GM12891 (cell line): ENCODE data around the gene CTF1.

ENCODE experiments used
- PAX5 ChIP-seq: IDR thresholded peaks from 2 replicates; pipeline ENCODE4 v1.6.1; 2011; ENCODE audit warnings: low read length, moderate library complexity, mild to moderate bottlenecking; ENCODE audit not compliant: insufficient read depth, severe bottlenecking
- POLR2A ChIP-seq: IDR thresholded peaks from 2 replicates; pipeline ENCODE4 v1.6.1; 2011; ENCODE audit warnings: low read depth, low read length, control low read depth
- POLR2AphosphoS5 ChIP-seq: IDR thresholded peaks from 2 replicates; pipeline ENCODE4 v1.6.1; 2011; ENCODE audit warnings: low read depth, low read length, control low read depth
- POU2F2 ChIP-seq: IDR thresholded peaks from 2 replicates; pipeline ENCODE4 v1.6.1; 2011; ENCODE audit warnings: low read depth, mild to moderate bottlenecking, control low read depth, low read length, moderate library complexity
- SPI1 ChIP-seq: IDR thresholded peaks from 2 replicates; pipeline ENCODE4 v1.6.1; 2011; ENCODE audit warnings: low read depth, low read length, control low read depth
- TAF1 ChIP-seq: IDR thresholded peaks from 2 replicates; pipeline ENCODE4 v1.6.1; 2011; ENCODE audit warnings: low read depth, low read length, control low read depth

DNA sequence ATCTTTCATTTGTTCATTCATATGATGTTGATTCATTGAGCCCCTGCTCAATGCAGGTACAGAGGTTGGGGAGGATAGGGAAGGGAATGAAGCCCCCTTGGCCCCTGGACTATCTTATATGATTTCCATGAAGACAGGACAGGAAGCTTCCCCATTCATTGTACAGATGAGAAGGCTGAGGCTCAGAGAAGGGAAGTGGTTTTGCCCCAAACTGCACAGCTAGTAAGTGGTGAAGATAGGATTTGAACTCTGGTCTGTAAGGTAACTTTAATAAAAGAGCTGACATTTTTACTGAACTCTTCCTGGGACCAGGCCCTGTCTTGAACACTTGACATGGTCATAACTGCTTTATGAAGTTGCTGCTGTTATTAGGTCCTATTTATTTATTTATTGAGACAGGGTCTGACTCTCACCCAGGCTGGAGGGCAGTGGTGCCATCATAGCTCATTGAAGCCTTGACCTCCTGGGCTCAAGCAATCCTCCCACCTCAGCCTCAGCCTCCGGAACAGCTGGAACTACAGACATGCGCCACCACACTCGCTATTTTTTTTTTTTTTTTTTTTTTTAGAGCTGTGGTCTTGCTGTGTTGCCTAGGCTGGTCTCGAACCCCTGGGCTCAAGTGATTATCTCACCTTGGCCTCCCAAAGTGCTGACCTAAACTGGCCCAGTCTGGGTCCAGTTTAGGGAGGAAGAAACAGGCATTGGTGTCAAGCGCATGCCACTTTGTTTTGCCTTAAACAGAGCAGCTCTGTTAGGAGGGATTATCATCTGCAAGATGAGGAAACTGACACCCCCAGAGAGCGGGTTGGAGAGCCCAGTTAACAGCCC, 5.0 kb downstream of the CTF1 start:
- TF ChIP-seq POLR2A (no peak), POLR2AphosphoS5 (no peak), SPI1 (no peak), TAF1 (no peak), PAX5 (no peak), POU2F2 (no peak)
